Esophagus muscularis mucosa (tissue), 3 donors: ENCODE measurements around the gene TRAF1.

Experiments used
- CTCF ChIP-seq, 3 experiments: fragments of 200-600 bp in 2 of 3; fragments of 450-650 bp in 1 of 3; sonication (generic) in 2 of 3; IDR thresholded peaks; one replicate each; pipeline ENCODE4 v1.5.1; 2017 to 2019; ENCODE audit warnings: antibody characterized with exemption in 3 of 3, mild to moderate bottlenecking in 2 of 3, moderate library complexity in 1 of 3
- POLR2A ChIP-seq: fragments of 450-650 bp; IDR thresholded peaks from one replicate; pipeline ENCODE4 v1.6.1; 2017; ENCODE audit warnings: antibody characterized with exemption, moderate library complexity, mild to moderate bottlenecking, low read depth
- POLR2AphosphoS5 ChIP-seq, 2 donors: sonication (generic); formaldehyde crosslinking; IDR thresholded peaks; one replicate each; pipeline ENCODE4 v1.6.1; 2017; ENCODE audit warnings: antibody characterized with exemption in 2 of 2

- TF ChIP-seq CTCF (IDR thresholded peaks at IDR 0.05) = no peak
- TF ChIP-seq POLR2A = no peak
- no peak for TF ChIP-seq POLR2AphosphoS5 (IDR thresholded peaks at IDR 0.05)
Measured at GRCh38 chr9:120888626-120889025, 38.0 kb downstream of the TRAF1 start.
